Measurements from ENCODE around the gene SLC22A1. TPM values are rescaled to one million over a fixed set of nuclear protein-coding genes. Genes with fewer than 3 reads are reported as not detected.

SLC22A1 gene
- total RNA-seq, 2 experiments from 2014 or later, result 0.14 to 0.89 TPM

DNA sequence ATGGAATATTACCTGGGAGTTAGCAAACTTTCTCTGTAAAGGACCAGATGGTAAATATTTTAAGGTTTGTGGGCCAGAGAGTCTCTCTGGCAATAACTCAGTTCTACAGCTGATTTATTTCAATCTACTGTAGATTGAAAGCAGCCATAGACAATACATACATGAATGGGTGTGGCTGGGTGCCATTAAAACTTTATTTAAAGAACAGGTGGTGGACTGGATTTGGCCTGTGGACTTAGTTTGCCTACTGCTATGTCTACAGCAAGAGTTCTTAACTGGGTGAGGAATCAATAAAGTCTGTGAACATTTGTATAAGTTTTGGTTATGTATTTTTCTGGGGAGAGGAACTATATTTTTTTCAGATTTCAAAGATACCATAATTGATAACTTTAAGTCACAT lies 81.9 kb downstream of the SLC22A1 start:
- peaks cover 7% of the 10 kb centered on the region for H3K9me3 Mint-ChIP-seq
- no peak for ATAC-seq (ENCODE audit: poor library complexity)
- H3K27ac Mint-ChIP-seq, result no peak overlapping the region
- intact Hi-C loops (cut with DNase I, micrococcal nuclease), result no loop called here
- no peak for DNase-seq
- peaks cover 30% of the 10 kb centered on the region for H3K27me3 Mint-ChIP-seq
- peaks cover 9 to 10% of the 10 kb centered on the region in 2 experiments for H3K9me3 ChIP-seq (ENCODE audit: control insufficient read depth in 1 of 2, insufficient read depth in 1 of 2, low read length in 2 of 2)
- CTCF ChIA-PET, result interaction anchor here (0.6 kb wide), 2 partner anchors 272 to 1039 kb away, joined by 3 read pairs; no protein-coding TSS in a partner anchor
- peaks cover 0 to 3% of the 10 kb centered on the region in 2 experiments for H3K27me3 ChIP-seq (ENCODE audit: control insufficient read depth in 1 of 2, insufficient read depth in 2 of 2, low read length in 2 of 2)
- POLR2A ChIA-PET, result no interaction called here
- no peak overlapping the region for H3K4me3 ChIP-seq (ENCODE audit: low read length)
- no peak overlapping the region for H3K4me3 Mint-ChIP-seq
- H3K4me1 Mint-ChIP-seq (ENCODE audit: low read depth), result no peaks in the 10 kb centered on the region
- no peak overlapping the region for H3K27ac ChIP-seq (ENCODE audit: low read depth in 1 of 2, low read length in 2 of 2)
- H3K36me3 Mint-ChIP-seq (ENCODE audit: low read depth), result no peaks in the 10 kb centered on the region
- no peaks in the 10 kb centered on the region for H3K36me3 ChIP-seq (ENCODE audit: insufficient read depth, low read length)
- no peaks in the 10 kb centered on the region for H3K4me1 ChIP-seq (ENCODE audit: insufficient read depth, low read length)
- TF ChIP-seq, protein P1, sequence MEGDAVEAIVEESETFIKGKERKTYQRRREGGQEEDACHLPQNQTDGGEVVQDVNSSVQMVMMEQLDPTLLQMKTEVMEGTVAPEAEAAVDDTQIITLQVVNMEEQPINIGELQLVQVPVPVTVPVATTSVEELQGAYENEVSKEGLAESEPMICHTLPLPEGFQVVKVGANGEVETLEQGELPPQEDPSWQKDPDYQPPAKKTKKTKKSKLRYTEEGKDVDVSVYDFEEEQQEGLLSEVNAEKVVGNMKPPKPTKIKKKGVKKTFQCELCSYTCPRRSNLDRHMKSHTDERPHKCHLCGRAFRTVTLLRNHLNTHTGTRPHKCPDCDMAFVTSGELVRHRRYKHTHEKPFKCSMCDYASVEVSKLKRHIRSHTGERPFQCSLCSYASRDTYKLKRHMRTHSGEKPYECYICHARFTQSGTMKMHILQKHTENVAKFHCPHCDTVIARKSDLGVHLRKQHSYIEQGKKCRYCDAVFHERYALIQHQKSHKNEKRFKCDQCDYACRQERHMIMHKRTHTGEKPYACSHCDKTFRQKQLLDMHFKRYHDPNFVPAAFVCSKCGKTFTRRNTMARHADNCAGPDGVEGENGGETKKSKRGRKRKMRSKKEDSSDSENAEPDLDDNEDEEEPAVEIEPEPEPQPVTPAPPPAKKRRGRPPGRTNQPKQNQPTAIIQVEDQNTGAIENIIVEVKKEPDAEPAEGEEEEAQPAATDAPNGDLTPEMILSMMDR (IDR thresholded peaks at IDR 0.05), result no peak

DNA sequence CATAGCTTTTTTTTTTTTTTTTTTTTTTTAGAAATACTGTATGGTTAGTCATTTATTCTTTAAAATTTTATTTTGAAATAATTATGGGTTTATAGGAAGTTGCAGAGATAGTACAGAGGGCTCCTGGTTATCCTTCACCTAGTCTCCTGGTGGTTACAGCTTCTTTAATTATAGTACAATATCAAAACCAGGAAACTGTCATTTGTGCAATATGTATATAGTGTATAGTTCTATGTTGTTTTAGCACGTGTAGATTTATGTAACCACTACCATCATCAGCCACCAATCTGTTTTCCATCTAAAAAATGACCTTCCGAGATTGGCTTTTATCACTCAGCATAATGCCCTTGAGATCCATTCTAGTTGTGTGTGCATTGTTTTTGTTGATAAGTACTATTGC lies 82.3 kb downstream of the SLC22A1 start:
- Histone ChIP-seq H3K27ac (ENCODE audit: low read depth in 1 of 2, low read length in 2 of 2) (no peak overlapping the region), H3K4me1 (ENCODE audit: insufficient read depth, low read length) (no peaks in the 10 kb centered on the region), H3K36me3 (ENCODE audit: insufficient read depth, low read length) (no peaks in the 10 kb centered on the region), H3K4me3 (ENCODE audit: low read length) (no peak overlapping the region), H3K9me3 (ENCODE audit: control insufficient read depth in 1 of 2, insufficient read depth in 1 of 2, low read length in 2 of 2) (peaks cover 9 to 10% of the 10 kb centered on the region in 2 experiments), H3K27me3 (ENCODE audit: control insufficient read depth in 1 of 2, insufficient read depth in 2 of 2, low read length in 2 of 2) (peaks cover 0 to 3% of the 10 kb centered on the region in 2 experiments)
- Mint-ChIP-seq H3K4me1 (ENCODE audit: low read depth) (no peaks in the 10 kb centered on the region), H3K27me3 (peaks cover 30% of the 10 kb centered on the region), H3K27ac (no peak overlapping the region), H3K4me3 (no peak overlapping the region), H3K36me3 (ENCODE audit: low read depth) (no peaks in the 10 kb centered on the region), H3K9me3 (peaks cover 7% of the 10 kb centered on the region)
- CTCF ChIA-PET, result interaction anchor here (0.6 kb wide), 2 partner anchors 272 to 1040 kb away, joined by 3 read pairs; no protein-coding TSS in a partner anchor
- DNase-seq, result no peak
- POLR2A ChIA-PET, result no interaction called here
- ATAC-seq (ENCODE audit: poor library complexity), result no peak
- intact Hi-C loops (cut with DNase I, micrococcal nuclease), result no loop called here
- TF ChIP-seq, protein P1 (IDR thresholded peaks at IDR 0.05), result no peak

DNA sequence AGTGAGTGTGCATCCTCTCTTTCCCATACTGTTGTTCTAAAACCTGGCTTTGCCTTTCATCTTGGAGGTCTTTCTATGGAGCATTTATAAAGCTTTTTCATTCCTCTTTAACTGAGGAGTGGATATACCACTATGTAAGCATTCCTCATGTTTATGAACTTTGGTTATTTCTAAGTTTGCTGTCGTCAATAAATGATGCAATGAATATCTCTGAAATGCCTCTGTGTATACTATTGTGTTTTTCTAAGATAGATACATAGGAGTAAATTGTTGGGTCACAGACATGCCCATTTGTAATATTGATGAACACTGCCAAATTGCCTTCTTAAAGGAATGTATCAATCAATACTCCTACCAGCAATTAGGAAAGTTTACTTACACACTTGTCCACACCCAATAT lies 83.1 kb downstream of the SLC22A1 start:
- peaks cover 0 to 3% of the 10 kb centered on the region in 2 experiments for H3K27me3 ChIP-seq (ENCODE audit: control insufficient read depth in 1 of 2, insufficient read depth in 2 of 2, low read length in 2 of 2)
- no peak overlapping the region for H3K4me3 Mint-ChIP-seq
- H3K27me3 Mint-ChIP-seq, result peaks cover 30% of the 10 kb centered on the region
- H3K27ac Mint-ChIP-seq, result no peak overlapping the region
- CTCF ChIA-PET, result interaction anchor here (1.0 kb wide), 1 partner anchor 15 kb away, joined by 3 read pairs; no protein-coding TSS in a partner anchor
- no peaks in the 10 kb centered on the region for H3K36me3 Mint-ChIP-seq (ENCODE audit: low read depth)
- no peaks in the 10 kb centered on the region for H3K4me1 ChIP-seq (ENCODE audit: insufficient read depth, low read length)
- DNase-seq, result no peak
- no peaks in the 10 kb centered on the region for H3K36me3 ChIP-seq (ENCODE audit: insufficient read depth, low read length)
- H3K9me3 ChIP-seq (ENCODE audit: control insufficient read depth in 1 of 2, insufficient read depth in 1 of 2, low read length in 2 of 2), result peaks cover 9 to 10% of the 10 kb centered on the region in 2 experiments
- TF ChIP-seq, protein P1 (IDR thresholded peaks at IDR 0.05), result no peak
- POLR2A ChIA-PET, result interaction anchor here (0.6 kb wide), 1 partner anchor 10 kb away, joined by 3 read pairs; no protein-coding TSS in a partner anchor
- H3K4me1 Mint-ChIP-seq (ENCODE audit: low read depth), result no peaks in the 10 kb centered on the region
- no peak overlapping the region for H3K4me3 ChIP-seq (ENCODE audit: low read length)
- ATAC-seq (ENCODE audit: poor library complexity), result no peak
- H3K27ac ChIP-seq (ENCODE audit: low read depth in 1 of 2, low read length in 2 of 2), result no peak overlapping the region
- peaks cover 7% of the 10 kb centered on the region for H3K9me3 Mint-ChIP-seq
- intact Hi-C loops (cut with DNase I, micrococcal nuclease), result no loop called here

All from CD4-positive, alpha-beta T cell (primary cell).